Hepatocyte (in vitro differentiated cells): Measurements from ENCODE around the gene RFTN1. TPM values are rescaled to one million over a fixed set of nuclear protein-coding genes. Genes with fewer than 3 reads are reported as not detected.

Experiments
- DNase-seq: peaks from one replicate; pipeline ENCODE4 v3.0.0-alpha.2; 2016; ENCODE audit warnings: low spot score
- H2AFZ ChIP-seq: fragments of 200-600 bp; sonication (generic); 2 replicates; pipeline ENCODE4 v1.6.0; 2016; ENCODE audit warnings: antibody characterized with exemption, mild to moderate bottlenecking
- H3K27ac ChIP-seq: fragments of 200-600 bp; sonication (generic); 2 replicates; pipeline ENCODE4 v1.5.1; 2016; ENCODE audit warnings: mild to moderate bottlenecking
- H3K27me3 ChIP-seq: fragments of 200-600 bp; sonication (generic); 2 replicates; pipeline ENCODE4 v1.6.1; 2016
- H3K36me3 ChIP-seq: fragments of 200-600 bp; sonication (generic); replicated peaks from 2 replicates; pipeline ENCODE4 v1.5.1; 2016; ENCODE audit warnings: low read depth; ENCODE audit not compliant: insufficient read depth
- H3K4me1 ChIP-seq: fragments of 200-600 bp; sonication (generic); 2 replicates; pipeline ENCODE4 v1.5.1; 2016; ENCODE audit warnings: mild to moderate bottlenecking, moderate library complexity; ENCODE audit not compliant: insufficient read depth
- H3K4me2 ChIP-seq: fragments of 200-600 bp; sonication (generic); 2 replicates; pipeline ENCODE4 v1.6.0; 2016
- H3K4me3 ChIP-seq: fragments of 200-600 bp; sonication (generic); 2 replicates; pipeline ENCODE4 v1.5.1; 2016; ENCODE audit warnings: mild to moderate bottlenecking
- H3K79me2 ChIP-seq: fragments of 200-600 bp; sonication (generic); 2 replicates; pipeline ENCODE4 v1.6.0; 2017; ENCODE audit warnings: mild to moderate bottlenecking
- H3K9me2 ChIP-seq: fragments of 200-600 bp; sonication (generic); replicated peaks from 2 replicates; pipeline ENCODE4 v1.6.0; 2017; ENCODE audit warnings: mild to moderate bottlenecking; ENCODE audit not compliant: insufficient read depth
- H3K9me3 ChIP-seq: fragments of 200-600 bp; sonication (generic); 2 replicates; pipeline ENCODE4 v1.5.1; 2016; ENCODE audit warnings: low read depth, mild to moderate bottlenecking
- H4K20me1 ChIP-seq: fragments of 200-600 bp; sonication (generic); 2 replicates; pipeline ENCODE4 v1.6.0; 2016; ENCODE audit warnings: mild to moderate bottlenecking; ENCODE audit not compliant: insufficient read depth, poor library complexity, severe bottlenecking
- CTCF ChIP-seq: fragments of 200-600 bp; sonication (generic); IDR thresholded peaks from 2 replicates; pipeline ENCODE4 v1.5.1; 2016; ENCODE audit warnings: antibody characterized with exemption, mild to moderate bottlenecking; ENCODE audit not compliant: poor library complexity
- EZH2 ChIP-seq: fragments of 200-600 bp; sonication (generic); IDR thresholded peaks from 2 replicates; pipeline ENCODE4 v1.6.1; 2016; ENCODE audit warnings: antibody characterized with exemption, mild to moderate bottlenecking, borderline replicate concordance
- EZH2phosphoT487 ChIP-seq: fragments of 200-600 bp; sonication (generic); IDR thresholded peaks from one replicate; pipeline ENCODE4 v1.6.1; 2018; ENCODE audit warnings: antibody characterized with exemption, mild to moderate bottlenecking, low read depth, moderate library complexity; ENCODE audit not compliant: unreplicated experiment, severe bottlenecking
- WGBS: methylation state at CpG from one replicate; pipeline ENCODE4 v1.1.6; 2016; ENCODE audit warnings: low lambda C conversion rate; ENCODE audit errors: missing lambda C conversion rate; 5-methylcytosine and 5-hydroxymethylcytosine counted together
- polyA plus RNA-seq: library from polyadenylated mRNA; unstranded; fragments of >200 nt; fragmentation: Nextera tagmentation; extraction: Ambion mirVana; gene quantifications from 2 replicates; pipeline ENCODE4 v1.2.1, GENCODE V29; 2016
- total RNA-seq: library from RNA; depleted of rRNA; stranded (reverse); fragments of >200 nt; gene quantifications from 2 replicates; pipeline ENCODE4 v1.2.3, GENCODE V29; 2014

Gene RFTN1
- total and polyA plus RNA-seq, 2 experiments from 2014 or later: 10.0 to 14.9 TPM

GRCh38 chr3:16370872-16371740 lies 142.4 kb downstream of the RFTN1 start:
- Histone ChIP-seq H3K9me2 (no peaks in the 10 kb centered on the region), H3K4me1 (peaks cover 10% of the 10 kb centered on the region), H3K27ac (no peak overlapping the region), H2AFZ (no peak overlapping the region), H3K36me3 (no peaks in the 10 kb centered on the region), H3K79me2 (no peaks in the 10 kb centered on the region), H3K4me2 (no peak overlapping the region), H3K9me3 (no peaks in the 10 kb centered on the region), H3K27me3 (no peaks in the 10 kb centered on the region), H4K20me1 (no peaks in the 10 kb centered on the region), H3K4me3 (no peak overlapping the region)
- TF ChIP-seq CTCF (no peak), EZH2phosphoT487 (no peak), EZH2 (no peak)
- DNase-seq: peak; percentile 20
- WGBS: 85% methylated on average over 10 of the region's 10 CpGs

GRCh38 chr3:16370503-16370871 lies 143.0 kb downstream of the RFTN1 start:
- Histone ChIP-seq H3K4me3 (no peak overlapping the region), H3K27me3 (no peaks in the 10 kb centered on the region), H3K79me2 (no peaks in the 10 kb centered on the region), H4K20me1 (no peaks in the 10 kb centered on the region), H3K4me2 (no peak overlapping the region), H3K9me3 (no peaks in the 10 kb centered on the region), H2AFZ (no peak overlapping the region), H3K9me2 (no peaks in the 10 kb centered on the region), H3K27ac (peak overlapping the region; percentile 4), H3K36me3 (no peaks in the 10 kb centered on the region), H3K4me1 (peaks cover 10% of the 10 kb centered on the region)
- DNase-seq: no peak
- TF ChIP-seq CTCF: no peak
- TF ChIP-seq EZH2: no peak
- WGBS: 93% methylated on average over 2 of the region's 2 CpGs

- Histone ChIP-seq H3K27me3 (no peaks in the 10 kb centered on the region), H3K9me2 (no peaks in the 10 kb centered on the region), H2AFZ (no peak overlapping the region), H3K27ac (peak overlapping the region; percentile 4), H3K4me3 (no peak overlapping the region), H3K4me2 (no peak overlapping the region), H3K9me3 (no peaks in the 10 kb centered on the region), H3K36me3 (no peaks in the 10 kb centered on the region), H3K79me2 (no peaks in the 10 kb centered on the region), H4K20me1 (no peaks in the 10 kb centered on the region), H3K4me1 (peaks cover 10% of the 10 kb centered on the region)
- 73% methylated on average over 8 of the region's 8 CpGs for WGBS
- TF ChIP-seq EZH2 (no peak), EZH2phosphoT487 (no peak), CTCF (no peak)
- DNase-seq: no peak
Measured at GRCh38 chr3:16369885-16370284, 143.6 kb downstream of the RFTN1 start.
